Esophagus muscularis mucosa (tissue), 3 donors: ENCODE data around the gene EPHB2.

ENCODE experiments used
- POLR2AphosphoS5 ChIP-seq, 2 donors: sonication (generic); formaldehyde crosslinking; IDR thresholded peaks; one replicate each; pipeline ENCODE4 v1.6.1; 2017; ENCODE audit warnings: antibody characterized with exemption in 2 of 2
- TF ChIP-seq, protein P1 (sequence below), 3 experiments: fragments of 200-600 bp in 2 of 3; fragments of 450-650 bp in 1 of 3; sonication (generic) in 2 of 3; IDR thresholded peaks; one replicate each; pipeline ENCODE4 v1.5.1; 2017 to 2019; ENCODE audit warnings: antibody characterized with exemption in 3 of 3, mild to moderate bottlenecking in 2 of 3, moderate library complexity in 1 of 3

DNA sequence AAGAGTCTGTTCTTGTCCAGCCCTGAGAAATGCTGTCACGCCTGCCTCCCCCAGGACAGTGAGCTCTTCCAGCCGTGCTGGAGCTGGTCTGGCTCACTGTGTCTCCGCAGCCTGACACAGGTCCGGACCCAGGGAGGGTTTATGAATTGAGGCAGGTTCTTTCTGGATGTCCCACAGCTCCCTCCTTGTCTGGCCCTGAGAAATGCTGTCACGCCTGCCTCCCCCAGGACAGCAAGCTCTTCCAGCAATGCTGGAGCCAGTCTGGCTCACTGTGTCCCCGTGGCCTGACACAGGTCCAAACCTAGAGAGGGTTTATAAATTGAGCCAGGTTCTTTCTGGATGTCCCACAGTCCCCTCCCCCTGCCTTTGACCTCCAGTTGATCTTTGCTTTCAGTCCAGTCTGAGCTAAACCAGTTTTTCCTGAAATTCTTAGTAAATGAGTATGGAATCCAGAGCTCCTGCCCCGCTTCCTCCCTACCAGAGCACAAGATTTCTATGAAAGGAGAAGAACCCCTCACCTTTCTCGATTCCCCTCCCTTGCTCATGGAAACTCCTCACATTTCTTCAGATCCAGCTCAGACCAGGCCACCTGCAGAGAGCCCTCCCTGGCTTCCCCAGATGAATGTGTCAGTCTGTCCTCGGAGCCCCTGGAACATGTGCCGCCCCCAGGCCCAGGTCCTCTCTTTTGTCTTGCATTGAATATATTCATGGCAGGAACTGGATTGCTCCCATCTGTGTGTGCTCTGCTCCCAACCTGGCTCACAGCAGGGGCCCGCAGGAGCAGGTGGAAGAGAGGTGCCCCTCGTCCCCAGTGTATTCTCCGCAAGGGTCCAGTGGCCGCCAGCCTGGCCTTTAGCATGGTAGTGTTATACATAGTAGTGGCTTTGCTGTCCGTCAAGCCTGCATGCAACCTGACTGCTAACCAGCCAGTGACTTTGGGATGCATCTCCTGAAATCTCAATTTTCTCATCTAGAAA lies 116.3 kb downstream of the EPHB2 start:
- TF ChIP-seq, protein P1, sequence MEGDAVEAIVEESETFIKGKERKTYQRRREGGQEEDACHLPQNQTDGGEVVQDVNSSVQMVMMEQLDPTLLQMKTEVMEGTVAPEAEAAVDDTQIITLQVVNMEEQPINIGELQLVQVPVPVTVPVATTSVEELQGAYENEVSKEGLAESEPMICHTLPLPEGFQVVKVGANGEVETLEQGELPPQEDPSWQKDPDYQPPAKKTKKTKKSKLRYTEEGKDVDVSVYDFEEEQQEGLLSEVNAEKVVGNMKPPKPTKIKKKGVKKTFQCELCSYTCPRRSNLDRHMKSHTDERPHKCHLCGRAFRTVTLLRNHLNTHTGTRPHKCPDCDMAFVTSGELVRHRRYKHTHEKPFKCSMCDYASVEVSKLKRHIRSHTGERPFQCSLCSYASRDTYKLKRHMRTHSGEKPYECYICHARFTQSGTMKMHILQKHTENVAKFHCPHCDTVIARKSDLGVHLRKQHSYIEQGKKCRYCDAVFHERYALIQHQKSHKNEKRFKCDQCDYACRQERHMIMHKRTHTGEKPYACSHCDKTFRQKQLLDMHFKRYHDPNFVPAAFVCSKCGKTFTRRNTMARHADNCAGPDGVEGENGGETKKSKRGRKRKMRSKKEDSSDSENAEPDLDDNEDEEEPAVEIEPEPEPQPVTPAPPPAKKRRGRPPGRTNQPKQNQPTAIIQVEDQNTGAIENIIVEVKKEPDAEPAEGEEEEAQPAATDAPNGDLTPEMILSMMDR (IDR thresholded peaks at IDR 0.05), result no peak
- TF ChIP-seq POLR2AphosphoS5 (IDR thresholded peaks at IDR 0.05), result no peak
